ENCODE results near the gene FBLN2.

FBLN2 gene

GRCh38 chr3:13627681-13628080 lies 78.8 kb downstream of the FBLN2 start:
- no peak for DNase-seq

GRCh38 chr3:13628432-13628831 lies 79.5 kb downstream of the FBLN2 start:
- DNase-seq = no peak

DNA sequence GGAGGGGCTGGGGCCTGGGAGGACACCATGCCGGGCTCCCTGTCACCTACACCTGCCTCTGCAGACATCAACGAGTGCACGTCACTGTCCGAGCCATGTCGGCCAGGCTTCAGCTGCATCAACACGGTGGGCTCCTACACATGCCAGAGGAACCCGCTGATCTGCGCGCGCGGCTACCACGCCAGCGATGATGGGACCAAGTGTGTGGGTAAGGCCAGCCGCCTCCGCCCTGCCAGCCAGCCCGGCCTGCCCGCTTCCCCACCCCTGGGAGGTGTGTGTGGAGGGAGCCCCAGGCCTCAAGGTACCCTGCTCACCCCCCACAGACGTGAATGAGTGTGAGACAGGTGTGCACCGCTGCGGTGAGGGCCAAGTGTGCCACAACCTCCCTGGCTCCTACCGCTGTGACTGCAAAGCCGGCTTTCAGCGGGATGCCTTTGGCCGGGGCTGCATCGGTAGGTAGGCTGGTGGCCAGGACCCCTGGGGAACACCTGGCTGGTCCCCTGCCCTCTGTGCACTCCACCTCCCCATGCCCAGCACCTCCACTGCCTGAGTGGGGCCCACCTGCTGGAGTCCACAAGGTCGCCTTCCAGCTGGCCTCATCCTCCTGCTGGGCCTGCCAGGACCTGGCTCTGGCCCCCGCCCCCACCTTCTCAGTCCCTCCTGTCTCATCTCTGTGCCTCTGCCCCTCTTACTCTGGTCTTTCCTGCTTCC lies 80.1 kb downstream of the FBLN2 start:
- DNase-seq = no peak

DNA sequence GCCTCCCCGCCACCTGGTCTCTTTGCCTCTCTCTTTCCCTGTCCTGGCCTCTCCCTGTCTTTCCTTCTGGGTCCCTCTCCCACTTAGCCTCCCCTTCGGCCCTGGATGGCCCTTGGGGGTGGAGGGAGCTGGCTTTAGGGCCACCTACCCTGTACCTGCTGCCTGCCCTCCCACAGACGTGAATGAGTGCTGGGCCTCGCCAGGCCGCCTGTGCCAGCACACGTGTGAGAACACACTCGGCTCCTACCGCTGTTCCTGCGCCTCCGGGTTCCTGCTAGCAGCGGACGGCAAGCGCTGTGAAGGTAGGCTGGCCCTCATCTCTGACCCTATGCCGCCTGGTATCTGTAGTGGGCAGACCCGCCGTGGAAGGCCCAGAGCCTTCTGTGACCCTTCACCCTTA lies 80.7 kb downstream of the FBLN2 start:
- DNase-seq = no peak

GRCh38 chr3:13631256-13631655 lies 82.3 kb downstream of the FBLN2 start:
- DNase-seq = no peak

DNA sequence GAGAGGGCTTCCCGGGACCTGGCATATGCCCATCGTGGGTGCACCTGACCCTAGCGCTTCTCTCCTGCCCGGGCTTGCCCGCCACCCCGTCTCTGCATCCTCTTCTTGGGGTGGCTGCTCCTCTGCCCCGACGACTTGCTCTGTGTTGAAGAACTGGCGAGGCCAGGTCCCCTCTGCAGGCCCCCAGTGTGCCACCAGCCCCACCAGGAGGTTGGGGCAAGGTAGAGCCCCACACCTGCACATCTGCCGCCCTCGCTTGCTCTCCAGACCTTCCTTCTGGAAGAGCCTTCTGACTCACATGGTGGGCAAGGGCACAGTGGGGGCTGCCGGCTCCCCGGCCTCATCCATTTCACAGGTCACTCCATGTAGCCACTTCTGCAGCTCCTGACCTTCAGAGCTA lies 84.3 kb downstream of the FBLN2 start:
- no peak for DNase-seq

GRCh38 chr3:13634151-13634550 lies 85.2 kb downstream of the FBLN2 start:
- no peak for DNase-seq

- DNase-seq = no peak
Observed at GRCh38 chr3:13634615-13635014, 85.7 kb downstream of the FBLN2 start.

DNA sequence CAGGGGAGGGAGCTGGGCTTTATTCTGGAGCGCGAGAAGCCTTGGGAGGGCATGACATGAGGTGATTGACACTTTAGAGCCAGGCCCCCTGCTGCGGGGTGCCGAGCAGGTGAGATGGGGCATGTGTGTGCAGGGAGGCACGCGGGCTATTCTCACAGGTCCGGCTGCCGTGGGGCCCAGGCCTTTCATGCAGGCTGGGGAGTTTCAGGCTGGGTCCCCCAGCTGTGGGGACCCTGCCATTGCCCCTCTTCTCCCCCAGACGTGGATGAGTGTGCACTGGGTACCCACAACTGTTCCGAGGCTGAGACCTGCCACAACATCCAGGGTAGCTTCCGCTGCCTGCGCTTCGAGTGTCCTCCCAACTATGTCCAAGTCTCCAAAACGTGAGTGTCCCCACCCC lies 87.3 kb downstream of the FBLN2 start:
- DNase-seq = no peak

GRCh38 chr3:13636874-13637273 lies 87.9 kb downstream of the FBLN2 start:
- no peak for DNase-seq

GRCh38 chr3:13637311-13637891 lies 88.5 kb downstream of the FBLN2 start:
- DNase-seq = no peak

GRCh38 chr3:13637953-13638352 lies 89.0 kb downstream of the FBLN2 start:
- no peak for DNase-seq

- DNase-seq = no peak
Observed at GRCh38 chr3:13638927-13639326, 90.0 kb downstream of the FBLN2 start.

- DNase-seq = no peak
Observed at GRCh38 chr3:13642597-13642996, 93.7 kb downstream of the FBLN2 start.

DNA sequence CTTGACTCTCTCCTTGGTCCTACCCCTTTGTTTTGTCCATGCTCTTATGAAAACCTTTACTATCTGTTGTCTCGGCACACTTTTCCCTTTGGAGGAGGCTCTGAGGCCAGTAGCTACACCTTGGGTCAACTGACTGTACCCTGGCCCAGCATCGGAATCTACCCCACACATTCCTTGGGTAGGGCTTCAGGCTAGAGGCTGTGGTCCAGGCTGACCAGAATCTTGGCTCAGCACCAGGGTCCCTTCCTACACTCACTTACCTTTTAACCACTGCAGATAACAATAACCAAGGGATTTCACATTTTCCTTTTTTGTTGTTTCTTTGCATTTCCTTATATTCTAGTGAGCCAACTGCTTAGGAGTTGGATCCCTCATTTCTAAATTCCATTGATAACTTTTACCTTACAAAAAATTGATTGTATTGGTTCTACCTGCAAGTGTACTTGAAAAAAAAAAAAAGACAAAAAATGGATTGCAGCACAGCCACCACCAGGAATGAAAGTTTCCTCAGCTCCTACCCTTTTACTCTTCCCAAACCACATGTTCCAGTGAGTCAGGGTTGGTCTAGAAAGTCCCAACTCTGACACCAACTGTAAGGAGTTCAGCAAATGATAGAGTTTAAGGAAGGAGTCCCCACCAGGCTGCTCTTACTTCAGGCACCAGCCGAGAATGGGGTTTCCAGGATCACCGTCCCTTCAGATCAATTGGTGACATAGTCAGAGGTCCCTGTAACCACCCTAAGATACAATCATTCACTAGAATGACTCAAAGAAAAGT lies 95.6 kb downstream of the FBLN2 start:
- DNase-seq = no peak

DNA sequence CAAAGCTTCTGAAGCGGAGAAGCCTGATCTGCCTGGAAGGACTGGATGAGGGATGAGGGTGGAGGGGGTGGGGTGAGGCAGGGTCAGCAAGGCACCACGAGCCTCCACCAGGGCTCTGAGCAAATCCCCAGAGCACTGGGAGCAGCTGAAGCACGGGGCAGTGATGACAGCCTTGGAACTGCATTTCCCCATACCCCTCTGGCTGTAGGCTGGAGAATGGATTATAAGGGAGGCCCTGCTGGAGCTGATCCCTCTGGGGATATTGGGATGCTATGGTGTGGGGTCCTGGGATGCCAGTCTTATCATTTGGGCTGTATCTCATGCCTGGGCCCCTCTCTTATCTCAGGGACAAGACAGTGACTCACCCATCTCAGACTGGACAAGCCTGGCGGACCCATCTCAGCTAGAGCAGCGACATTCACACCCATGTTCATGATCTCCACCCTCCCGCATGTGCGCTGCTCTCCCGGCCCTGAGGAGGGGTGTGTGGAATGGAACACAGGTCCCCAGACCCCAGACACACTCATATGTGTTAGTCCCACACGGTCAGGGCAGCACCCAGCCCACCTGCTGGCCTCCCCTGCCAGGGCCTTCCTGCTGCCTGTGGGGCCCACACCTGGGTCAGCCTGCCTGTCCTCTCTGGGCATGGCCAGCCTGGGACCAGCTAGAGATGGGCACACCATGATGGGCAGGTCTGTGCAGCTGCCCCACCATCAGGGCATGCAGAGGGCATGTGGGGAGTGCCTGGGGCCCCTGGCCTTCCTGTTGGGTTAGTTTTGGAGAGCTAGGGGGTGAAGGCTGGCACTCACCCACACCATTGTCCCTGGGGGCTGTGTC lies 97.1 kb downstream of the FBLN2 start:
- DNase-seq = no peak

- no peak for DNase-seq
Observed at GRCh38 chr3:13647298-13648059, 98.6 kb downstream of the FBLN2 start.

DNA sequence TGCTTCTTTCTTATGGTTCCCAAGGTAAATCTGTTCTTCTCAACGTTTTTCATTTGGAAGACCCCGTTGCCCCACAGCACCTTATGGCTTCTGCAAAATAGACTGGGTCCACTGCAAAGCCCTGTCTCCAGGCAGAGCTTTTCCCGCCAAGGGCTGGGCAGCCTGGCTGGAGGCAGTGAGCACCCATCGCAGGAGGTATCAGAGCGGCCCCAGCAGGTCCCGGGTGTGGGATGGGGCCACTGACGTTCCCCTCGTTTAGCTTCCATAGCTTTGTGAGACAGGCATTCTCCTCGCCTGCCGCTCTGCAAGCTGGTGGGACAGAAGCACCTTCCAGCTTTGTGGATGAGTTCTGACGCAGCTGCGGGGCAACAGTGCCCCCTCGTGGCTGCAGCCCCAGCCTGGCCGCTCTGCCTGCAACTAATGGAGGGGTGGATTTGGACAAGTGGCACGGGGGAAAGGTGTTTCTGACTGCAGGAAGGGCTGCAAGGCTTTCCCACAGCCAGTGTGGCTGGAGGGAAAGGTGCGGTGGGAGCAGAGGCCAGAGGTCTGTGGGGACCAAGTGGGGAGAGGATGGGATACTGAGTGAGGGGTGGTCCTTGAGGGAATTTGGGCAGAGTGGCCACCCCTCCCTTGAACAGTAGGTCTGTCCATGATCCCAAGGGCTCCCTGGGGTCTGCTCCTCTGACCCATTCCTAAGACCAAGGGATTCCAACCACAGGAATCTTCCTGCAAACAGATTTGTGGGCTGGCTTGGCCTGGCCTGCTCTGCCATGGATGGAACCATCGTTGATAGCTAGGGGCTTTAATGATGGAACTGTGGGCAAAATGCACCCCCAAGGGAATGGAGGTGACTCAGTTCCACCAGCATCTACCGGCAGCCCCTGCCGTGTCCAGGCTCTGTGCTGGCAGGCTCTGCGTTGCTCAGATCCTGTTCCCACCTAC lies 99.4 kb downstream of the FBLN2 start:
- peak; percentile 65 to 81 for DNase-seq

DNA sequence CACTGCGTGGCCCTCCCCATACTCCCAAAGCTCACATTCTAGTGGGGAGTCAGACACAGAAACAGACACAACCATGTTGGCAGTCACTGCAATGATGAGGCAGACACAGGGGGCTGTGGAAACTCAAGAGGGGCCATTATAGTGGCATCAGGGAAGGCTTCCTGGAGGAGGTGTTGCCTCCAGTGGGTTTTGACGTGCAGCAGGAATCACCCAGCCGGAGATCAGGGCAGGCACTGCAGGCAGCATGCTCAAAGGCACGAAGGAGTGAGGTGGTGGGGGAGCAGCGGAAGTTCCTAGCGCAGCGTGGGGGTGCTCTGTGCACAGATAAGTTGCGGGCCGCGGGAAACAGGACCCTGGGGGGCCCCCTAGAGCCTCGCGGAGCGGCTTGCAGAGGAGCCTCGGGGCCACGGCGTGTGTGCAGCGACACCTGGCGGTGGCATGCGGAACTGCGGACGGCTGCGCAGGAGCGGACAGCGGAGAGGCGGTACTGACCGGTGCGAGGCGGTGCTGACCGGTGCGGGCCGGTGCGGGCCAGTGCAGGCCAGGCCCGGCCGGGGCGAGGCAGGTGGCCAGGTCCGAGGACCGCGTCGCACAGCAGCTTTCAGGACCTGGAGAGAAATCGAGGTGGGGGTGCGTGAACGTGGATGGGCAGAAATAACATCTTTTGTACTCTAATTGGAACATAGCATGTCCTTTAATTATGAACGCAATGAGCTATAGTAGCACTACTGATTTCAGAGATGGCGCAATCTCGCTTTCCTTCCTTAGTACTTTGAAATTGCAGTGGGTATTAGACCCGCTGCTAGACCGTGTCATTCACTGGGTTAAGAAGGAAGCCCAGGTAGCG lies 101.5 kb downstream of the FBLN2 start:
- peak; percentile 63 to 77 for DNase-seq

DNA sequence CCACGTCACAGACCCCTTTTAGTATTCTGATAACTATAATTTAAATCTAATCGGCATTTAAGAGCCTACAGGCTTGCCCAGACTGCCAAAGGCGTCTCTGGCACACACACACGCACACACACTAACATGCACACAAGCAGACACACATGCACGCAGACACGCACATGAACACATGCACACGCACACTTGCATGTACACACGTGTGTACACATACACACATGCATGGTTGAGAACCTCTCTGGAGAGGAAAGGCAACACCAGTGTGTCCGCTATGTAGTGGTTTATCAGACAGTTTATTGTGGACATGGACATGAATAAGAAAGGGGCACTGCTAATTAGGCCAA lies 102.1 kb downstream of the FBLN2 start:
- no peak for DNase-seq

All from stimulated activated CD4-positive, alpha-beta T cell treated with anti-CD3 and anti-CD28 coated beads, Interleukin-4, amount 100 ng/mL, for 4 hours (primary cell).